Stimulated activated CD4-positive, alpha-beta T cell treated with anti-CD3 and anti-CD28 coated beads, Interleukin-2, amount 100 ng/mL, for 48 hours (primary cell): ENCODE measurements around the gene AGO3.

ENCODE experiments used
- DNase-seq, 2 donors: peaks; one replicate each; pipeline ENCODE4 v3.0.0-alpha.2; 2020

Gene AGO3

GRCh38 chr1:36084497-36085115, 153.7 kb downstream of the AGO3 start:
- DNase-seq, result no peak

DNA sequence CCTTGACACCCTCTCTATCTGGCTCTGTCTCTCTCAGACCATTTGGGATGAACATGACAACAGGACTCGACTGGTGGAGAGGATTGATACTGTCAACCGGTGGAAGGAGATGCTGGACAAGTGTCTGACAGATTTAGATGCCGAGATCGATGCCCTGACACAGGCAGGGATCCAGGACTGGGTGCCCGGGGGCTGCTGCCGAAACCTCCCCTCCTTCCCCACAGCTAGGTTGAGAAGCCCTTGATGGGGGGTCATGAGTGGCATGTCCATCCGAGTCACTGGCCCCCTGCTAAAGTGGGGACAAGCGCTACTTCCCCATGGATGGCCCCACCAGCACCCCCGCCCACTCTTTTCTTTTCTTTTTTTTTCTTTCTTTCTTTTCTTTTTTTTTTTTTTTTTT, 154.2 kb downstream of the AGO3 start:
- DNase-seq, result no peak

DNA sequence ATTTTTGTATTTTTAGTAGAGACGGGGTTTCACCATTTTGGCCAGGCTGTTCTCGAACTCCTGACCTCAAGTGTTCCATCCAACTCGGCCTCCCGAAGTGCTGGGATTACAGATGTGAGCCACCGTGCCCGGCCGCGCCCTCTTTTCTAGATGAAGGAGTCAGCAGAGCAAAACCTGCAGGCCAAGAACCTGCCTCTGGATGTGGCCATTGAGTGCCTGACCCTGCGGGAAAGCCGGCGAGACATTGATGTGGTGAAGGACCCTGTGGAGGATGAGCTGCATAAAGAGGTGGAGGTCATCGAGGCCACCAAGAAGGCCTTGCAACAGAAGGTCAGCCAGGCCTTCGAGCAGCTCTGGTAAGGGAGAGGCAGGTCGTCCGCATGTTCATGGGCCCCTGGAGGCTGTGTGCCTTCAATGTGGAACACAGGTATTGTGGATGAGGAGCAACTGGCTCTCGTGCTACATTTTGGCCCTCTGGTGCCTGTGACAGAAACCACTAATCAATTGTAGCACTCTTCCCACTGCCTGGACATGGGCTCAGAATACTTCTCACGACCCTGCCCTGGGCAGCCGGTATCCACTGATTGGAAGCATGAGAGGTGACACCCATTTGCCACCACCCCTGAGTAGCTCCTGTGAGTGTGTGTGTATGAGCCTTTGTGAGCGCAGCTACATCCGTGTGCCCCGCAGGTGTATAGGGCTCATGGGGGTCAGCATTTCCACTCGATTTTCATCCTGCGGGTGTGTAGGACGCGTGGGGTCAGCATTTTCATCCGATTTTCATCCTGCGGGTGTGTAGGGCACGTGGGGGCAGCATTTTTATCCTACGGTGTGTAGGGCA, 155.0 kb downstream of the AGO3 start:
- no peak for DNase-seq

DNA sequence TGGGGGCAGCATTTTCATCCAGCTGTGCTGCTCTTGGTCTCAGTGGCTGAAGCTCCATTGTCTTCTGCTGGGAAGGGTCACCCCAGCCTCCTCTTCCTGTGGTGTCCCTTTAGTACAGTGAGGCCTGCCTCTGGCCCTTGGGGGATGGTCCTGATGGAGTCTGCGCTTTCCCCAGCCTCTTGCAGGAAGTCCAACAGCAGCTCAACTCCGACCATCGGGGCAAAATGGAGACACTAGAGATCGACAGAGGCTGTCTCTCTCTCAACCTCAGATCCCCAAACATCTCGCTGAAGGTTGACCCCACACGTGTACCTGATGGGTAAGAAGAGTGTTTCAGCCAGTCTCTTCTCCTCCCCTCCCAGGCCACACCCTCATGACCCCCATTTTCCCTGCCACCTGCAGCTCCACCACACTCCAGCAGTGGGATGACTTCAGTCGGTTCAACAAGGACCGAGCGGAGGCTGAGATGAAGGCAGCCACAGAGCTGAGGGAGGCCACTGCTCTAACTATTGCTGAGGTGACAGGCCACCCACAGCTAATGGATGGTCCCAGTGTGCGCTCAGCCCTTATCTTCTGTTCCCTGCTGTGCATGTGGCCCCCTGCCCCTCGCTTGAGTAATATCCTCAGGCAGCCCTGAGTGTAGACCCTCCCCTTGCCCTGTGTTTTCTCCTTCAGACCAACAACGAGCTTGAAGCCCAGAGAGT, 155.8 kb downstream of the AGO3 start:
- DNase-seq, result no peak

- no peak for DNase-seq
These were observed 156.6 kb downstream of the AGO3 start for GRCh38 chr1:36087233-36088123.

GRCh38 chr1:36088265-36088576, 157.3 kb downstream of the AGO3 start:
- no peak for DNase-seq

- peak; percentile 91 to 96 for DNase-seq
These were observed 157.9 kb downstream of the AGO3 start, which contains the start of gene ADPRS for GRCh38 chr1:36088577-36089392. ADPRS (plus strand) TSS chr1:36088892; CDS start chr1:36088905, 13 bp downstream.

DNA sequence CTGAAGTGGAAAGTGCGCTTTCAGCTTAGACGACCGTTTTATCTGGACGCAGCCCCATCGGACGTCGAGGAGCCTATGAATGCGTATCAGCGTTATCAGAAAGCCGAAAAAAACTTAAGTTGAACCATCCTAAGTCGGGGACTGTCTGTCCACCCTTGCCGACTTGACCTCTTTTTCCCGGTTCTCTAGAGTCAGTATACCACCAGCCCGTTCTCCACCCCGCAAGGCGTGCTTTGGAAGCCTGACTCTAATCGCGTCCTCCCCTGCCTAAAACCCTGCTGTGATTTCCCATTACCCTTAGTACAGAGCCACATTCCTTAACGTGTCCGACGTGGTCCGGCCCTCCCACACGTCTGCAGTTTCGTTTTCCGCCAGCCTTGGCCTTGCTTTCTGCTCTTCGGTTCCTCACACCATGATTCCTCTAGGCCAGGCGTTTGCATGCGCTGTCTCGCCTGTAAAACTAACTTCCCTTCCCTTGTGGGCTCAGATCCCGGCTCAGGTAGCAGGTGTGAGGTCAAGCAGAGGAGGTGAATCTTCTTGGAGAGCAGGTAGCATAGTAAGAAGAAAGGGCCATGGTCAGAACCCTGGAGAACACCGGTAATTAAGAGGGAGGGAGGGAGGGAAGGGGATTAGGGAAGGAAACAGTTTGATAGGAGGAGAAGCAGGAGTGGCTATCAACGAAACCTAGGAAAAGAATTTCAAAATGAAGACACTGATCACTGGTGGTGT, 158.7 kb downstream of the AGO3 start:
- DNase-seq, result no peak

- DNase-seq, result no peak
These were observed 160.2 kb downstream of the AGO3 start for GRCh38 chr1:36091141-36091540.

- DNase-seq, result no peak
These were observed 160.8 kb downstream of the AGO3 start for GRCh38 chr1:36091698-36092097.

DNA sequence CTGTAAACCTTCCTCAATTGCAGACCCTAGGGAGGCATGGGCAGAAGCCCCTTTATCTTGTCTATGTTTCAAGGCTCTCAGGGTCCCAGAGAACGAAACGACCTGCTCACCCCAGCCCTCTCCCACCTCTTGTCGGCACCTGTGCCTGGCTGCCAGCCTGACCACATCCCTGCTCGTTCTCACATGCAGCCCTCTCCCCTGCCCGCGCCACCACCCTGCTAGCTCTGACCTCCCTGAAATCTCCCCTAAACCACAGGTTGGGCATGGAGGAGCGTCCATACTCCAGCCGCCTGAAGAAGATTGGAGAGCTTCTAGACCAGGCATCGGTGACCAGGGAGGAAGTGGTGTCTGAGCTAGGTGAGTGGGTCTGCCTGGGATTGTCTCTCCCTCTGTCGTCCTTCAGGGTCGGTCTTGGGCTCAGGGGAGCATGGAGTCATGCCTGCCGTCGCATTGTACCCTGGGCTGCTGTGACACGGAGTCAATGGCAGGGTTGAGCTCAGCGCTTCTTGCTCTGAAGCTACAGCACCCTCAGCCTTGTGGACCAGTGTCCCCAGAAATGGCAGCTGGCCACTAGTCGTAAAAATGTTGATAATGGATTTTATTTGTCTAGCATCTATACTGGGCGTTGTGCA, 161.4 kb downstream of the AGO3 start:
- no peak for DNase-seq

DNA sequence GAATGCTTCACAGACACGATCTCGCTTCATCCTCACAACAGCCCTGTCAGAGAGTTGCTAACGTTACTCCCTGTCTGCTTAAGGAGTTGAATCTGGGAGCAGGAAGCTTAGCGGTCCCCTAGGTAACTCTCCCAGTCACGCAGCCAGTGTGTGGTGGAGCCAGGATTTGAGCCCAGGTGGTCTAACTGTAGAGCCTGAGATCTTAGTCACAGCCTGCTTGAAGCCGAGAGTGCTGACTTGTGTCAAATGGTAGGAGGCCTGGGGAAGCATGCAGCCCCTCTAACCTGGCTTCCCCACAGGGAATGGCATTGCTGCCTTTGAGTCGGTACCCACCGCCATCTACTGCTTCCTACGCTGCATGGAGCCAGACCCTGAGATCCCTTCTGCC, 161.9 kb downstream of the AGO3 start:
- DNase-seq, result no peak

- DNase-seq, result no peak
These were observed 162.3 kb downstream of the AGO3 start for GRCh38 chr1:36093226-36093625.

DNA sequence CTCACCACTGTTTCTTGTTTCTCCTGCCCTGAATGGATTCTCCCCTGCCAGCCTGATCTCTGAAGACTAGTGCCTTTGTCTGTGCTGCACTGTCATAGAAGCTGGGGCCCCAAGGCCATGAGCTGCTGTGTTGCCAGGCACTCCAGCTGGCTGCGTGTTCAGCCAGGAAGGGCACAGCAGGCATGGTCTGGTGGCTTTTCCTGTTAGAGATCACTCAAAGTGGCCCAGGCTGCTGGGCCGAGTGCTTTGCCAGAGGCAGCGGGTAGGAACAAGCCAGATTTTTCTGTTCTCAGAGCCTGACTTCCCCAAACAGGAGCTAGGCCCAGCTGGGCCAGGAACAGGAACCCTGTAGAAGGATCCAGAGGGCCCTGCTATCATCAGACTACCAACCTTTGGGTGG, 163.0 kb downstream of the AGO3 start:
- no peak for DNase-seq

- no peak for DNase-seq
These were observed 163.7 kb downstream of the AGO3 start for GRCh38 chr1:36094621-36095061.

DNA sequence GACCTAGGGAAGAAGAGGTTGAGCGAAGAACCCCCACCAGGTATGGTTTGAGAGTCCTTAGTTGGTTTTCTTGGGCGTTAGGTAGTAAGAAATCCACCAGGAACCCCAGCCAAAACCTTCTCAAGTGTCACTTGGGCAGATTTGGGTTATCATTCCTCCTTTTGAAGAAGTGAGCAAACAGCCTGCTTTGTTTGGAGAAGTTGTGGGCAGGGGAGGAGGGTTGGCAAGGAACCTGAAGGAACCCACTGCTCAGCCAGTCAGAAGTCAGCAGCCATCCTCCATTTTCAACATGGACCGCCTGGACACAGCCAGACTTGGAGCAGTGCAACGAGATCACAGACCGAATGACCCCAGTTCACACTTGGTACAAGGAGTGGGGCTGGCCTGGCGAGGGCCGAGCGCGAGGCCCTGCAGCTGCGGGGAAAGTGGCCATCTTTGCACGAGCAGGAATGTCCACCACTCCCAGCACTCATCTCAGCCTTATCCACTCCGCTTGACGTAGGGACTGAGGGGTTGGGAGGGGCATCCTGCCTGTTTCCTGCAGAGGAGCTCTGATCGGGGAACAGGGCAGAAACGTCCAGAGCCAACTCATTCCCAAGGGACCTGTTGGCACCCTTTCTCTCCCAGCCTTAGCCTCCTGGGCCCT, 165.0 kb downstream of the AGO3 start:
- no peak for DNase-seq

- DNase-seq, result no peak
These were observed 165.9 kb downstream of the AGO3 start for GRCh38 chr1:36096500-36097432.

- DNase-seq, result no peak
These were observed 167.0 kb downstream of the AGO3 start for GRCh38 chr1:36097693-36098585.
